K562 (cell line): ENCODE measurements around the gene B3GALT4. TPM values are rescaled to one million over a fixed set of nuclear protein-coding genes. Genes with fewer than 3 reads are reported as not detected.
A peak's percentile ranks its signal among the peaks of the same experiment; 100 is the strongest.

ENCODE experiments used
- BACH1 ChIP-seq: fragments of 200-800 bp; sonication (Bioruptor generic); IDR thresholded peaks from 2 replicates; pipeline ENCODE4 v1.6.1; 2016; ENCODE audit warnings: missing genetic modification characterization, missing compliant biosample characterization
- CCAR2 ChIP-seq: fragments of 200-400 bp; formaldehyde crosslinking; IDR thresholded peaks from 2 replicates; pipeline ENCODE4 v1.6.1; 2017; ENCODE audit warnings: mild to moderate bottlenecking, low read depth, low read length
- ELF4 ChIP-seq: fragments of 450-650 bp; formaldehyde crosslinking; IDR thresholded peaks from 2 replicates; pipeline ENCODE4 v1.4.0; 2022; ENCODE audit warnings: missing genetic modification characterization
- ESRRB ChIP-seq: fragments of 250-450 bp; sonication (Bioruptor Pico); IDR thresholded peaks from 2 replicates; pipeline ENCODE4 v1.5.0; 2020; ENCODE audit warnings: mild to moderate bottlenecking, moderate library complexity, borderline replicate concordance
- ETV1 ChIP-seq: fragments of 450-650 bp; conservative IDR thresholded peaks from 2 replicates; pipeline ENCODE4 v1.6.1; 2016; ENCODE audit warnings: missing genetic modification characterization, control low read depth, low read depth, missing compliant biosample characterization
- HDGF ChIP-seq: fragments of 450-650 bp; IDR thresholded peaks from 2 replicates; pipeline ENCODE4 v1.6.1; 2016
- HINFP ChIP-seq: fragments of 450-650 bp; conservative IDR thresholded peaks from 2 replicates; pipeline ENCODE4 v1.6.1; 2016; ENCODE audit warnings: missing genetic modification characterization, low read depth, mild to moderate bottlenecking, control low read depth, missing compliant biosample characterization
- HIVEP1 ChIP-seq: fragments of 250-450 bp; sonication (Bioruptor Pico); IDR thresholded peaks from 2 replicates; pipeline ENCODE4 v1.4.0; 2020; ENCODE audit warnings: mild to moderate bottlenecking
- KDM5B ChIP-seq: fragments of 200-600 bp; sonication (generic); IDR thresholded peaks from 2 replicates; pipeline ENCODE4 v1.6.1; 2012; ENCODE audit warnings: low read depth, mild to moderate bottlenecking, moderate library complexity, low read length, control low read depth, inconsistent platforms; ENCODE audit not compliant: insufficient replicate concordance
- MTA1 ChIP-seq: fragments of 450-650 bp; IDR thresholded peaks from 2 replicates; pipeline ENCODE4 v1.6.1; 2017; ENCODE audit warnings: borderline replicate concordance
- MYNN ChIP-seq, 2 experiments: sonication (generic); formaldehyde crosslinking in 1 of 2; IDR thresholded peaks; 2 replicates each; pipeline versions ENCODE4 v1.5.0 to v1.6.1; 2016 to 2020; ENCODE audit warnings: antibody characterized with exemption in 1 of 2, missing genetic modification reagents in 1 of 2
- NFIC ChIP-seq: fragments of 450-650 bp; IDR thresholded peaks from 2 replicates; pipeline ENCODE4 v1.6.1; 2017; ENCODE audit warnings: mild to moderate bottlenecking, inconsistent platforms
- NR2C2 ChIP-seq, 2 experiments: fragments of 200-800 bp in 1 of 2; sonication (Bioruptor generic) in 1 of 2; sonication (generic) in 1 of 2; formaldehyde crosslinking in 1 of 2; IDR thresholded peaks; 2 replicates each; pipeline versions ENCODE4 v1.6.1 to v1.8.0; 2016 to 2022; ENCODE audit warnings: mild to moderate bottlenecking in 1 of 2, missing compliant biosample characterization in 1 of 2, missing genetic modification characterization in 1 of 2, missing genetic modification reagents in 1 of 2
- RCOR1 ChIP-seq, 2 experiments: IDR thresholded peaks; 2 replicates each; pipeline ENCODE4 v1.6.1; 2012; ENCODE audit warnings: low read depth in 2 of 2, low read length in 2 of 2, borderline replicate concordance in 1 of 2, improper control_type of control experiment in 1 of 2
- SAP30 ChIP-seq: fragments of 200-600 bp; sonication (generic); IDR thresholded peaks from 2 replicates; pipeline ENCODE4 v1.6.1; 2012; ENCODE audit warnings: borderline replicate concordance, low read depth, mild to moderate bottlenecking, moderate library complexity, low read length, control low read depth, inconsistent platforms; ENCODE audit not compliant: insufficient read depth, poor library complexity, severe bottlenecking
- SREBF2 ChIP-seq: sonication (generic); formaldehyde crosslinking; IDR thresholded peaks from 2 replicates; pipeline ENCODE4 v1.4.0; 2020; ENCODE audit warnings: mild to moderate bottlenecking, missing genetic modification reagents
- U2AF2 ChIP-seq: fragments of 200-400 bp; formaldehyde crosslinking; optimal IDR thresholded peaks from 2 replicates; pipeline ENCODE3; 2017; ENCODE audit warnings: low read depth, mild to moderate bottlenecking, low read length
- ZBTB49 ChIP-seq: sonication (generic); formaldehyde crosslinking; IDR thresholded peaks from 2 replicates; pipeline ENCODE4 v1.8.0; 2022; ENCODE audit warnings: missing genetic modification reagents, mild to moderate bottlenecking, borderline replicate concordance
- ZFX ChIP-seq: sonication (generic); formaldehyde crosslinking; IDR thresholded peaks from 2 replicates; pipeline ENCODE4 v1.8.0; 2022; ENCODE audit warnings: mild to moderate bottlenecking, missing genetic modification reagents, moderate library complexity
- ZNF143 ChIP-seq: sonication (generic); formaldehyde crosslinking; IDR thresholded peaks from 2 replicates; pipeline ENCODE4 v1.9.0; 2022; ENCODE audit warnings: mild to moderate bottlenecking, missing genetic modification reagents
- ZNF239 ChIP-seq: fragments of 250-450 bp; sonication (Bioruptor Pico); IDR thresholded peaks from 2 replicates; pipeline ENCODE4 v1.4.0; 2020; ENCODE audit warnings: mild to moderate bottlenecking
- ZNF274 ChIP-seq: IDR thresholded peaks from 2 replicates; pipeline ENCODE4 v1.6.1; 2011; ENCODE audit warnings: low read depth, mild to moderate bottlenecking, low read length, moderate library complexity, borderline replicate concordance
- ZNF436 ChIP-seq: fragments of 250-450, 450-650 bp; sonication (Bioruptor Pico); formaldehyde crosslinking; IDR thresholded peaks from 2 replicates; pipeline ENCODE4 v1.7.0; 2020; ENCODE audit warnings: mild to moderate bottlenecking
- ZNF507 ChIP-seq: conservative IDR thresholded peaks from 2 replicates; pipeline ENCODE4 v1.6.1; 2017; ENCODE audit warnings: missing genetic modification characterization, missing compliant biosample characterization
- polyA plus RNA-seq, 8 experiments: library from polyadenylated mRNA; depleted of rRNA in 4 of 8; stranded (reverse) in 5 of 8; unstranded in 3 of 8; fragments of >200 nt; fragmentation: Nextera tagmentation in 2 of 8; fragmentation: Illumina TruSeq in 1 of 8; extraction: Ambion mirVana in 2 of 8; extraction: Trizol in 1 of 8; gene quantifications; 2 replicates each; pipeline versions ENCODE4 v1.2.1 to v1.2.3, GENCODE V29; 2011 to 2014; ENCODE audit warnings: inconsistent platforms in 1 of 8, missing spikeins in 1 of 8
- total RNA-seq, 7 experiments: library from RNA; depleted of rRNA in 6 of 7; stranded (reverse); fragments of >200 nt in 6 of 7; fragmentation: Illumina TruSeq in 2 of 7; extraction: Trizol in 2 of 7; gene quantifications; 2 replicates each; pipeline versions ENCODE4 v1.2.1 to v1.2.3, GENCODE V29; 2011 to 2021; ENCODE audit warnings: low replicate concordance in 1 of 7
- TF ChIP-seq, protein P1 (sequence below): fragments of 250-450 bp; sonication (Bioruptor Pico); IDR thresholded peaks from 2 replicates; pipeline ENCODE4 v1.8.0; 2021; ENCODE audit warnings: borderline replicate concordance, mild to moderate bottlenecking, moderate library complexity; ENCODE audit not compliant: poor library complexity, severe bottlenecking

B3GALT4 gene
- total and polyA plus RNA-seq, 9 of the 15 experiments (the other 6 are each of a cell fraction or from before 2014, with no cell fraction given), result 0.11 to 1.3 (median 0.53) TPM; not detected in 1

DNA sequence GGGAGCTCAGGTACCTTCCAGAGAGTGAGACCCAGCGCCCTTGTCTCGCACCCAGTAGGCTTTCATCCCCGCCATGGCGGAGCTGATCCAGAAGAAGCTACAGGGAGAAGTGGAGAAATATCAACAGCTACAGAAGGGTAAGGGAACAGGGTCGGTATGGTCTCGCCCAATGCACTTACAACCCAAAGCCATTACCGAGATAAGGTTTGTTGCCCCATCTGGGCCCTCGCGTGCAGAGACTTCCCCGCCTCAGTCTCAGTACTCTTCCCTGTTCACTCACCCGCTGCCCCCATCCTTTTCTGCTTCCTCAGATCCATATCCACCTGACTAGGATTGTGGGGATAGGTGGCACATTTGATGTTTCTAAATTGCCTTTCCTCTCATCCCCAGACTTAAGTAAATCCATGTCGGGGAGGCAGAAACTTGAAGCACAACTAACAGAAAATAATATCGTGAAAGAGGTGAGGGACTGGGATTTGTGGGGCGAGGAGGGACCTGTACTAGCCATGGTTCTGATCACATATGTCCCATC is 12.9 kb downstream of the B3GALT4 start (continued):
- no peak for TF ChIP-seq HDGF
- no peak for TF ChIP-seq NR2C2 (CRISPR knock-in tag; IDR thresholded peaks at IDR 0.05)
- peak; percentile 94; the same call in 1 of the 2 replicates for TF ChIP-seq NR2C2 (tag; IDR thresholded peaks at IDR 0.05)
- TF ChIP-seq NFIC, result no peak
- TF ChIP-seq, protein P1, sequence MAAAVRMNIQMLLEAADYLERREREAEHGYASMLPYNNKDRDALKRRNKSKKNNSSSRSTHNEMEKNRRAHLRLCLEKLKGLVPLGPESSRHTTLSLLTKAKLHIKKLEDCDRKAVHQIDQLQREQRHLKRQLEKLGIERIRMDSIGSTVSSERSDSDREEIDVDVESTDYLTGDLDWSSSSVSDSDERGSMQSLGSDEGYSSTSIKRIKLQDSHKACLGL (CRISPR knock-in tag), result no peak
- no peak for TF ChIP-seq SREBF2 (CRISPR knock-in tag)
- TF ChIP-seq MTA1, result no peak
- no peak for TF ChIP-seq HINFP (tag)
- TF ChIP-seq ZBTB49, result 0 out of 2 replicates have a peak, but pooled peaks have one; percentile 20
- TF ChIP-seq ZNF436, result no peak
- no peak for TF ChIP-seq ZNF274
- no peak for TF ChIP-seq MYNN (IDR thresholded peaks at IDR 0.05)
- TF ChIP-seq MYNN (CRISPR knock-in tag; IDR thresholded peaks at IDR 0.05), result no peak
- TF ChIP-seq SAP30, result no peak
- no peak for TF ChIP-seq CCAR2
- TF ChIP-seq U2AF2, result no peak
- TF ChIP-seq ZNF143 (CRISPR knock-in tag), result no peak
- TF ChIP-seq ZFX (CRISPR knock-in tag), result peak; percentile 38; the same call in 1 of the 2 replicates
- peak; percentile 60 for TF ChIP-seq KDM5B
- TF ChIP-seq ELF4 (CRISPR knock-in tag), result no peak
- TF ChIP-seq ZNF507, result no peak
- no peak for TF ChIP-seq ZNF239 (CRISPR knock-in tag)
- TF ChIP-seq ETV1 (tag), result no peak
- no peak for TF ChIP-seq HIVEP1 (CRISPR knock-in tag)
- 0 out of 2 replicates have a peak, but pooled peaks have one; percentile 27 for TF ChIP-seq ESRRB
- no peak for TF ChIP-seq BACH1 (tag)
- no peak for TF ChIP-seq RCOR1 (IDR thresholded peaks at IDR 0.05; ENCODE audit: borderline replicate concordance in 1 of 2, low read depth in 2 of 2, low read length in 2 of 2)
